GM18519 (cell line): ENCODE measurements around the gene C13orf42.

Experiments used
- ATAC-seq: cut with Tn5 transposase; IDR thresholded peaks from one replicate; pipeline ENCODE4 v1.9.1; 2021; ENCODE audit warnings: mild to moderate bottlenecking, moderate library complexity; ENCODE audit not compliant: unreplicated experiment, low FRiP score

C13orf42 gene

GRCh38 chr13:51067210-51067701, 43.8 kb downstream of the C13orf42 start:
- ATAC-seq: no peak

- no peak for ATAC-seq
Observed at GRCh38 chr13:51066091-51066831, 44.8 kb downstream of the C13orf42 start.

- ATAC-seq: no peak
Observed at GRCh38 chr13:51065372-51066090, 45.5 kb downstream of the C13orf42 start.

- no peak for ATAC-seq
Observed at GRCh38 chr13:51064753-51065152, 46.3 kb downstream of the C13orf42 start.

GRCh38 chr13:51063909-51064308, 47.2 kb downstream of the C13orf42 start:
- no peak for ATAC-seq

- no peak for ATAC-seq
Observed at GRCh38 chr13:51058461-51059167, 52.5 kb downstream of the C13orf42 start.

GRCh38 chr13:51057906-51058305, 53.2 kb downstream of the C13orf42 start:
- no peak for ATAC-seq

GRCh38 chr13:51057001-51057400, 54.1 kb downstream of the C13orf42 start:
- no peak for ATAC-seq

- no peak for ATAC-seq
Observed at GRCh38 chr13:51052581-51052980, 58.5 kb downstream of the C13orf42 start.

- ATAC-seq: no peak
Observed at GRCh38 chr13:51050021-51050830, 60.8 kb downstream of the C13orf42 start.

GRCh38 chr13:51048616-51049015, 62.5 kb downstream of the C13orf42 start:
- ATAC-seq: no peak

- ATAC-seq: no peak
Observed at GRCh38 chr13:51048166-51048461, 63.0 kb downstream of the C13orf42 start.

- no peak for ATAC-seq
Observed at GRCh38 chr13:51047434-51048165, 63.5 kb downstream of the C13orf42 start.

- ATAC-seq: no peak
Observed at GRCh38 chr13:51045451-51045850, 65.6 kb downstream of the C13orf42 start.

- no peak for ATAC-seq
Observed at GRCh38 chr13:51044023-51044665, 66.9 kb downstream of the C13orf42 start.

- ATAC-seq: no peak
Observed at GRCh38 chr13:51043310-51043709, 67.8 kb downstream of the C13orf42 start.

- no peak for ATAC-seq
Observed at GRCh38 chr13:51041710-51042109, 69.4 kb downstream of the C13orf42 start.

GRCh38 chr13:51041126-51041525, 69.9 kb downstream of the C13orf42 start:
- ATAC-seq: no peak

- no peak for ATAC-seq
Observed at GRCh38 chr13:51040431-51040830, 70.6 kb downstream of the C13orf42 start.
